IPS-15b (cell line): ENCODE data around the gene SMC1B.
"Not testable (repeated sequence)": the region's sequence is repeated elsewhere in the genome, so short reads cannot be mapped to it uniquely, and the experiment has no call there.

ENCODE experiments used
- H3K27me3 ChIP-seq: one replicate; pipeline ENCODE4 v1.6.1; 2013; ENCODE audit warnings: low read length; ENCODE audit not compliant: control insufficient read depth, insufficient read depth
- H3K36me3 ChIP-seq: one replicate; pipeline ENCODE4 v1.6.1; 2013; ENCODE audit warnings: low read length; ENCODE audit not compliant: control insufficient read depth, insufficient read depth
- H3K4me1 ChIP-seq: one replicate; pipeline ENCODE4 v1.6.1; 2013; ENCODE audit warnings: mild to moderate bottlenecking, low read length; ENCODE audit not compliant: control insufficient read depth, insufficient read depth
- H3K4me3 ChIP-seq: one replicate; pipeline ENCODE4 v1.5.1; 2013; ENCODE audit warnings: low read depth, low read length
- H3K9ac ChIP-seq: one replicate; pipeline ENCODE4 v1.6.1; 2013; ENCODE audit warnings: low read depth, mild to moderate bottlenecking, low read length
- H3K9me3 ChIP-seq: one replicate; pipeline ENCODE4 v1.6.1; 2013; ENCODE audit warnings: mild to moderate bottlenecking, low read length; ENCODE audit not compliant: control insufficient read depth, insufficient read depth

Gene SMC1B

DNA sequence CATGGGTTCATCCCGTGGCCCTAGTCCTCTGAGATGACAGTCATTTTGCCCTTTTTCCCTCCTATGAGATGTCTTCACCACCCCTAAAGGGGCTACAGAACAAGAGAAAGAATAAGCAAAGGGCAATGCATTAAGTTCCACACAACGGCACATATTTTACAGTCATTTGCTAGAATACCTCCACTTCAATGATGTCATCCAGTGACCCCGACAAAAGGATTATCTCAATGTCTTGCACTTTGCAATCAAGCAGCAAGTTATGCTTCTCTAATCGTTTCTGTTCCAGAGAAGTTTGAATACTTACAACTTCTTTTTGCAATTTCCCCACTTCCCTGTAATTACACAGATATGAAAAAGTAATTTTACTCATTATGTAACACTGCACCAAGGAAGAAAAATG lies 53.8 kb downstream of the SMC1B start:
- no peaks in the 10 kb centered on the region for H3K27me3 ChIP-seq
- no peak overlapping the region for H3K4me3 ChIP-seq
- H3K9ac ChIP-seq = no peak overlapping the region
- no peaks in the 10 kb centered on the region for H3K4me1 ChIP-seq
- no peaks in the 10 kb centered on the region for H3K9me3 ChIP-seq
- no peaks in the 10 kb centered on the region for H3K36me3 ChIP-seq

GRCh38 chr22:45358127-45358526 lies 55.3 kb downstream of the SMC1B start:
- no peaks in the 10 kb centered on the region for H3K9me3 ChIP-seq
- H3K27me3 ChIP-seq = no peaks in the 10 kb centered on the region
- no peak overlapping the region for H3K9ac ChIP-seq
- no peaks in the 10 kb centered on the region for H3K36me3 ChIP-seq
- H3K4me3 ChIP-seq = no peak overlapping the region
- H3K4me1 ChIP-seq = no peaks in the 10 kb centered on the region

DNA sequence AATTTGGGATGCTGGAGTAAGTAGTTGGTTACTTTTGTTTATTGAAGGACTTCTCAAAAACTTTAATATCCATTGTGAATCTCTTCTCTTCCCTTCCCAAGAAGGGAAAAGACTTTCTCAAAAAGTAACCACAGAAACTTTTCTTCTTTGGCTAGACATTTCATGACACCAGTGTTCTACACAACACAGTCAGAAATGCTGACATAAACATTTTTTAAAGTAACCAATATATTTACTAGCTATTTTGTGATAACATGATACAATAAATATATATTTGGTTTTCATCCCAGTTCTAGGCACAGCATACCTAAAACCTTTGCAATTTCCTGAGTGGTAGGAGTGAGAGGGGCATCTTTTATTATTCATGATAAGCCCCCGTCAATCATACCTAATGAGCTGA lies 55.9 kb downstream of the SMC1B start:
- no peaks in the 10 kb centered on the region for H3K4me1 ChIP-seq
- no peaks in the 10 kb centered on the region for H3K27me3 ChIP-seq
- H3K4me3 ChIP-seq = no peak overlapping the region
- no peaks in the 10 kb centered on the region for H3K9me3 ChIP-seq
- H3K9ac ChIP-seq = no peak overlapping the region
- no peaks in the 10 kb centered on the region for H3K36me3 ChIP-seq

DNA sequence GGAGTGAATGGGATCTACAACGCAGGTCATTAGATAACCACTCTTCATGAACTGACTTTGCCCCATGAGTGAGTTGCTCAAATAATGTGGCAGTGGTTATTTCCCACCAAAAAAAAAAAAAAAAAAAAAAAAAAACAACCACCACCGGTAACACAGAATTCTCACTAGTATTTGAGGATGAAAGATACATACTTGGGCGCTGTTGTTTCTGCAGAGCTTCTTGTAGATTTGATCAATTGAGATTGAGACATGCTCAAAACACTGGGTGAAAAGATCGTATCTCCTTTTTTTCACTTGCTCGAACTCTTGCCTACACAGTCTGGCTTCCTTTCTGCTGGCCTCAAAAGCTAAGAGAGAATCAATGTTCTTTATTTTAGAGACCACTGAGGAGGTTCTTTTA lies 59.6 kb downstream of the SMC1B start:
- H3K9ac ChIP-seq = no peak overlapping the region
- no peaks in the 10 kb centered on the region for H3K36me3 ChIP-seq
- no peaks in the 10 kb centered on the region for H3K9me3 ChIP-seq
- H3K27me3 ChIP-seq = no peaks in the 10 kb centered on the region
- H3K4me1 ChIP-seq = no peaks in the 10 kb centered on the region
- no peak overlapping the region for H3K4me3 ChIP-seq

GRCh38 chr22:45352757-45353156 lies 60.6 kb downstream of the SMC1B start:
- not testable (repeated sequence) for H3K4me3 ChIP-seq, H3K36me3 ChIP-seq, H3K9ac ChIP-seq, H3K4me1 ChIP-seq, H3K27me3 ChIP-seq, H3K9me3 ChIP-seq

GRCh38 chr22:45351956-45352355 lies 61.4 kb downstream of the SMC1B start:
- H3K27me3 ChIP-seq = no peaks in the 10 kb centered on the region
- H3K9ac ChIP-seq = no peak overlapping the region
- no peaks in the 10 kb centered on the region for H3K9me3 ChIP-seq
- no peaks in the 10 kb centered on the region for H3K36me3 ChIP-seq
- H3K4me1 ChIP-seq = no peaks in the 10 kb centered on the region
- no peak overlapping the region for H3K4me3 ChIP-seq

GRCh38 chr22:45349916-45350315 lies 63.5 kb downstream of the SMC1B start:
- Histone ChIP-seq H3K9ac (no peak overlapping the region), H3K4me3 (no peak overlapping the region), H3K4me1 (no peaks in the 10 kb centered on the region), H3K36me3 (no peaks in the 10 kb centered on the region), H3K27me3 (no peaks in the 10 kb centered on the region), H3K9me3 (no peaks in the 10 kb centered on the region)

DNA sequence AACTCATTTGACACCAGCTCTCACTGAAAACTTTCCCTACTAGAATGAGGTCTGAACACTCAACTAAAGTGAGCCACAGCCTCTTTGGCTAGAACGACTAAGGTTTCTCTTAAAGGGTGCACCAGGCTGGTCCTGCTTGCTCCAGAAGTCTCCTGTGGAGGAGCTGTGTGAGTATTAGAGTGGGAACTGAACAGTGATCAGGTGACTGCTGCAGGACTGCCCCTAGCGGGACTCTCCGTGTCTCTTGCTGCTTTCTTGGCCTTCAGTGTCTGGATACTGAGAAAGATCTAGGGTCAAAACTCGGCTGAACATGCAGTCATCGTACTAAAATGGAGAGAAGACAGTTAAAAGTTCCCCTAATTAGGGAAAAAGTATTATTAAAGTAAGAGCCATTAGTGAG lies 69.1 kb downstream of the SMC1B start:
- no peak overlapping the region for H3K4me3 ChIP-seq
- H3K36me3 ChIP-seq = peaks cover 4% of the 10 kb centered on the region

DNA sequence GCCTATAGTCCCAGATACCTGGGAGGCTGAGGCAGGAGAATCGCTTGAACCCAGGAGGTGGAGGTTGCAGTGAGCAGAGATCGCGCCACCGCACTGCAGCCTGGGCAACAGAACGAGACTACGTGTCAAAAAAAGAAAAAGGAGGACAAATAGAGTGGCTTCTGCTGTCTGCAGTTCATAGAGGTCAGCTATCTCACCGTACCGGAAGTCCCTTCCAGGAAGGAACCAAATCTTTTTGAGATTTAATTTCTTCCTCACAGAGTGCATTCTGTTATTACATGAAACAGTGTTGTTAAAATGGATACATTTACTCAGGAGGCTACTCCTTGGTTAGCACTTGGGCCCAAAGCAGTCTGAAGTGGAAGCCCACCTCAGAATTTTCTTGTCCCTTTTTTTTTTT lies 70.3 kb downstream of the SMC1B start:
- H3K9ac ChIP-seq = no peak overlapping the region
- H3K9me3 ChIP-seq = no peaks in the 10 kb centered on the region
- peaks cover 4% of the 10 kb centered on the region for H3K36me3 ChIP-seq
- H3K4me1 ChIP-seq = no peaks in the 10 kb centered on the region
- H3K4me3 ChIP-seq = no peak overlapping the region
- H3K27me3 ChIP-seq = no peaks in the 10 kb centered on the region

More for the DNA sequence above, 69.1 kb downstream of the SMC1B start:
- Histone ChIP-seq H3K4me1 (no peaks in the 10 kb centered on the region), H3K27me3 (no peaks in the 10 kb centered on the region), H3K9ac (no peak overlapping the region), H3K9me3 (no peaks in the 10 kb centered on the region)

DNA sequence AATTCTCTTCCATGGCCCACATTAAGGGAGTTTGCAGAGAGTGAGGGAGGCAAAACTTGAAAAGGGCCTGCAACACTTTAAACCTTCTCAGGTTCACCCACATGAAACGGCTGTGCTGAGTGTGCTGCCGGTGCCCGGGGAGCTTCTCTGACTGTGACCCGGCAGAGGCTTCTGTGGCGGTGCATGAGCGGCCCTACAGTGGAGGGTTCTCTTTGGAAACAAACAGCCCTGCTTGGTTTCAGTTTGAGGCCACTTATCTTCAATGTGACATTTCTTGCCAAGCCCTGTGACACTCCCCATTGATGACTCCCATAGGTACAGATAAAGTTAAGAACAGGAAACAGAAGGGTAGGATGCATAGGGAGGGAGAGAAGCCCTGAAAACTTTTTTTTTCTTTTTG lies 71.9 kb downstream of the SMC1B start:
- Histone ChIP-seq H3K9ac (no peak overlapping the region), H3K36me3 (peaks cover 4% of the 10 kb centered on the region), H3K4me3 (no peak overlapping the region), H3K4me1 (no peaks in the 10 kb centered on the region), H3K27me3 (no peaks in the 10 kb centered on the region), H3K9me3 (no peaks in the 10 kb centered on the region)

DNA sequence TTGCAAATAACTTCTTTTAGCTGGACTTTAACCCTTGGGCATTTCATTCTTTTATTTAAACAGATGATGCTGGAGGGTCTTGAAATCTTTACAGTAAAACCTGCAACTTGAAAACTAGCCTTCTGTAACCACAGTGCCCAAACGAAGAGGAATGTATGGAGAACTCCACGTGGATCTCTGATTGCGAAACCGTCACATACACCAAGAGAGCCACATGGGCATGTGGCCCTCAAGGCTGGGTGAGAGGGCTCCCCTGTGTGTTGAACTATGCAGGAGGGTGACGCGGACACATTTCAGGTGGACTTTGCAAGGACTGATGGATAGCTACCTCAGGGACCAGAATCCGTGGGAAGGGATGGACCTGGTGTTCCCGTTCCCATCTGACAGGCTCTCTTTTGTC lies 73.1 kb downstream of the SMC1B start:
- Histone ChIP-seq H3K4me3 (no peak overlapping the region), H3K36me3 (peaks cover 4% of the 10 kb centered on the region), H3K9me3 (no peaks in the 10 kb centered on the region), H3K27me3 (no peaks in the 10 kb centered on the region), H3K4me1 (no peaks in the 10 kb centered on the region), H3K9ac (no peak overlapping the region)

GRCh38 chr22:45338795-45339194 lies 74.6 kb downstream of the SMC1B start:
- peaks cover 4% of the 10 kb centered on the region for H3K36me3 ChIP-seq
- H3K9me3 ChIP-seq = no peaks in the 10 kb centered on the region

DNA sequence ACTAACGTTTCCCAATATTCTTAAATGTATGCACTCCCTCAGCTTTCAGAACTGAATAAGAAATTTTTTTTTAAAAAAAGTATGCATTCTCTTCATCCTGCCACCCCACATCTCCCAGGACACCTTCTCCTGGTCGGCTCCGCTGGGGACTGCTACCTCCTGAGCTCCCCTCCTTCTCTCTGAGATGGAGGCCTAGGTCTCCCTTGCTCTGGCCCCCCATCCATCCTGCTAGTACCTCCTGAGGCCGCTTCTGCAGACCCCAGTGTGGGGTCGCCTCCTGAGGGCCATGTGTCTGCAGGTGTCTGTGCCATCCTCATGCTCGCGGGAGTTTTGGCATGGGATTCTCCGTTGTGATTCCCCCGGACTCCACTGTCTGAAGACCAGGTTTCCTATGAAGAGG lies 75.9 kb downstream of the SMC1B start:
- peaks cover 4% of the 10 kb centered on the region for H3K36me3 ChIP-seq
- H3K9me3 ChIP-seq = no peaks in the 10 kb centered on the region
- H3K9ac ChIP-seq = no peak overlapping the region
- H3K4me1 ChIP-seq = no peaks in the 10 kb centered on the region
- H3K27me3 ChIP-seq = no peaks in the 10 kb centered on the region
- H3K4me3 ChIP-seq = no peak overlapping the region

More at GRCh38 chr22:45338795-45339194, 74.6 kb downstream of the SMC1B start:
- no peaks in the 10 kb centered on the region for H3K4me1 ChIP-seq
- no peak overlapping the region for H3K4me3 ChIP-seq
- H3K9ac ChIP-seq = no peak overlapping the region
- no peaks in the 10 kb centered on the region for H3K27me3 ChIP-seq
